K562 (cell line): ENCODE measurements around the gene TAP2. TPM values are rescaled to one million over a fixed set of nuclear protein-coding genes. Genes with fewer than 3 reads are reported as not detected.

Source experiments
- NFRKB ChIP-seq: fragments of 450-650 bp; IDR thresholded peaks from 2 replicates; pipeline ENCODE4 v1.6.1; 2016; ENCODE audit warnings: low read depth
- ZBTB17 ChIP-seq: fragments of 450-650 bp; formaldehyde crosslinking; IDR thresholded peaks from 2 replicates; pipeline ENCODE4 v1.4.0; 2020; ENCODE audit warnings: mild to moderate bottlenecking
- ZEB2 ChIP-seq: fragments of 450-650 bp; IDR thresholded peaks from 2 replicates; pipeline ENCODE4 v1.6.1; 2016
- polyA plus RNA-seq, 8 experiments: library from polyadenylated mRNA; depleted of rRNA in 4 of 8; stranded (reverse) in 5 of 8; unstranded in 3 of 8; fragments of >200 nt; fragmentation: Nextera tagmentation in 2 of 8; fragmentation: Illumina TruSeq in 1 of 8; extraction: Ambion mirVana in 2 of 8; extraction: Trizol in 1 of 8; gene quantifications; 2 replicates each; pipeline versions ENCODE4 v1.2.1 to v1.2.3, GENCODE V29; 2011 to 2014; ENCODE audit warnings: inconsistent platforms in 1 of 8, missing spikeins in 1 of 8
- total RNA-seq, 7 experiments: library from RNA; depleted of rRNA in 6 of 7; stranded (reverse); fragments of >200 nt in 6 of 7; fragmentation: Illumina TruSeq in 2 of 7; extraction: Trizol in 2 of 7; gene quantifications; 2 replicates each; pipeline versions ENCODE4 v1.2.1 to v1.2.3, GENCODE V29; 2011 to 2021; ENCODE audit warnings: low replicate concordance in 1 of 7
- TF ChIP-seq, protein P1 (sequence below): fragments of 150-350 bp; conservative IDR thresholded peaks from 2 replicates; pipeline ENCODE4 v1.6.1; 2014; ENCODE audit warnings: low read length
- TF ChIP-seq, protein P2 (sequence below): IDR thresholded peaks from 2 replicates; pipeline ENCODE4 v1.6.1; 2011; ENCODE audit warnings: borderline replicate concordance, low read depth, mild to moderate bottlenecking, moderate library complexity, low read length; ENCODE audit not compliant: insufficient read depth, poor library complexity, severe bottlenecking

TAP2 gene
- total and polyA plus RNA-seq, 9 of the 15 experiments (the other 6 are each of a cell fraction or from before 2014, with no cell fraction given) = 2.0 to 53.5 (median 19.6) TPM

DNA sequence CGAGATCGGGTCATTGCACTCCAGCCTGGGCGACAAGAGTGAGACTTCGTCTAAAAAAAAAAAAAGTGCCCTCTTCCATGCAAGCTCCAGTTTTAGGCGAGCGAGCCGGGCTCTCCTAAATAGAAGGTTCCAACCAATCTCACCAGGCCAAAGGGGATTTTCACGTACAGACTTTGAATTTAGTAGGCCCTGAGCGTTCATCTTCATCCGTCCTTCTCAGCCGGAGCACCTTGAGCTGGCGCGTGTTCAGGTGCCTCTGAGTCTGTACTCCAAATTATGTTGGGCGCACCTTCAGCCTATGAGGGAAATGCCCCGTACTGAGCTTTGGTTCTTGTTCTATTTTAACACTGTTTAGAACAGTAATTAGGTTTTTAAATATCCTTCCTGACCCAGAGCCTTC, 817 bp upstream of the TAP2 start (continued):
- TF ChIP-seq, protein P1, sequence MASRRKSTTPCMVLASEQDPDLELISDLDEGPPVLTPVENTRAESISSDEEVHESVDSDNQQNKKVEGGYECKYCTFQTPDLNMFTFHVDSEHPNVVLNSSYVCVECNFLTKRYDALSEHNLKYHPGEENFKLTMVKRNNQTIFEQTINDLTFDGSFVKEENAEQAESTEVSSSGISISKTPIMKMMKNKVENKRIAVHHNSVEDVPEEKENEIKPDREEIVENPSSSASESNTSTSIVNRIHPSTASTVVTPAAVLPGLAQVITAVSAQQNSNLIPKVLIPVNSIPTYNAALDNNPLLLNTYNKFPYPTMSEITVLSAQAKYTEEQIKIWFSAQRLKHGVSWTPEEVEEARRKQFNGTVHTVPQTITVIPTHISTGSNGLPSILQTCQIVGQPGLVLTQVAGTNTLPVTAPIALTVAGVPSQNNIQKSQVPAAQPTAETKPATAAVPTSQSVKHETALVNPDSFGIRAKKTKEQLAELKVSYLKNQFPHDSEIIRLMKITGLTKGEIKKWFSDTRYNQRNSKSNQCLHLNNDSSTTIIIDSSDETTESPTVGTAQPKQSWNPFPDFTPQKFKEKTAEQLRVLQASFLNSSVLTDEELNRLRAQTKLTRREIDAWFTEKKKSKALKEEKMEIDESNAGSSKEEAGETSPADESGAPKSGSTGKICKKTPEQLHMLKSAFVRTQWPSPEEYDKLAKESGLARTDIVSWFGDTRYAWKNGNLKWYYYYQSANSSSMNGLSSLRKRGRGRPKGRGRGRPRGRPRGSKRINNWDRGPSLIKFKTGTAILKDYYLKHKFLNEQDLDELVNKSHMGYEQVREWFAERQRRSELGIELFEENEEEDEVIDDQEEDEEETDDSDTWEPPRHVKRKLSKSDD = no peak
- TF ChIP-seq, protein P2, sequence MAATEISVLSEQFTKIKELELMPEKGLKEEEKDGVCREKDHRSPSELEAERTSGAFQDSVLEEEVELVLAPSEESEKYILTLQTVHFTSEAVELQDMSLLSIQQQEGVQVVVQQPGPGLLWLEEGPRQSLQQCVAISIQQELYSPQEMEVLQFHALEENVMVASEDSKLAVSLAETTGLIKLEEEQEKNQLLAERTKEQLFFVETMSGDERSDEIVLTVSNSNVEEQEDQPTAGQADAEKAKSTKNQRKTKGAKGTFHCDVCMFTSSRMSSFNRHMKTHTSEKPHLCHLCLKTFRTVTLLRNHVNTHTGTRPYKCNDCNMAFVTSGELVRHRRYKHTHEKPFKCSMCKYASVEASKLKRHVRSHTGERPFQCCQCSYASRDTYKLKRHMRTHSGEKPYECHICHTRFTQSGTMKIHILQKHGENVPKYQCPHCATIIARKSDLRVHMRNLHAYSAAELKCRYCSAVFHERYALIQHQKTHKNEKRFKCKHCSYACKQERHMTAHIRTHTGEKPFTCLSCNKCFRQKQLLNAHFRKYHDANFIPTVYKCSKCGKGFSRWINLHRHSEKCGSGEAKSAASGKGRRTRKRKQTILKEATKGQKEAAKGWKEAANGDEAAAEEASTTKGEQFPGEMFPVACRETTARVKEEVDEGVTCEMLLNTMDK = no peak
- no peak for TF ChIP-seq ZBTB17 (CRISPR knock-in tag)
- no peak for TF ChIP-seq NFRKB
- TF ChIP-seq ZEB2 = no peak
- TF ChIP-seq, all 486 proteins: peak for 0
